Measurements from ENCODE around the gene PTPRU. TPM values are rescaled to one million over a fixed set of nuclear protein-coding genes. Genes with fewer than 3 reads are reported as not detected.

PTPRU gene
- total RNA-seq, 1 experiment from 2014 or later, result 31.4 TPM

DNA sequence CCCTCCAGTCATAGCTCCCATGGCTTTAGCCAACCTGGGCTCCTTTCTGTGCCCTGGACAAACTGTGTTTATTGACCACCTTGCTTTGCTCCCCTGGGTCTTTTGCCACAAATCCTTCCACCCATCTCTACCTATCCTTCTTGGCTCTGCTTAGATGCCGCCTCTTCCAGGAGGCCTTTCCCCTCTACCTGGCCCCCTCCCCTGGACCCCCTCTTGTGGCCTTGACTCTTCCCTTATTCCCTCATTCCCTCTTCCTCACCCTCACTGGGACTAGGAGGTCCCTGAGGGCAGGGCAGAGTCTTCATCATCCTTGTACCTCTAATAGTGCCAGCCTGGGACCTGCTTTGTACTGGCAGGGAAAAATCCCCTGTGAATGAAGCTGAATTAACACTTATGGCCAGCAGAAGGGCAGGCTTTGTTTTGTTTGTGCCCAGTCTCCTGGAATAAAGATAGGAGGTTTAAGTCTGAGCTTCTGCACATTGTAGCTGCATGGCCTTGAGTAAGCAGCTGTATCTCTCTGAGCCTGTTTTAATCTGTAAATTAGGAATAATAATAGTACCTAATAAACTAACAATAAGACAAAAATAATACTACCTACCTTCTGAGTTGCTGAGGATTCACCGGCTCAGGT is 13.7 kb downstream of the PTPRU start:
- H3K4me2 ChIP-seq, result peak overlapping the region; percentile 64
- no peaks in the 10 kb centered on the region for H3K36me3 ChIP-seq (ENCODE audit: low read depth)
- intact Hi-C loops (cut with micrococcal nuclease; ENCODE audit: unreplicated experiment), result loop anchor here (1.0 kb wide), 1 partner anchor 21 kb away; no protein-coding TSS in a partner anchor
- no TSS peak for BruUV-seq (replicated peaks)
- POLR2A ChIA-PET (ENCODE audit: unreplicated experiment), result interaction anchor here (0.6 kb wide), 1 partner anchor 68 kb away, joined by 7 read pairs; no protein-coding TSS in a partner anchor
- H3K9me3 ChIP-seq (ENCODE audit: insufficient read depth, low read depth), result no peaks in the 10 kb centered on the region
- no peaks in the 10 kb centered on the region for H3K9me2 ChIP-seq (ENCODE audit: insufficient read depth)
- CTCF ChIA-PET, result no interaction called here
- peak overlapping the region; percentile 46; the same call in 1 of the 2 replicates for H3K27ac ChIP-seq
- H3K27me3 ChIP-seq (ENCODE audit: insufficient read depth, low read depth), result no peaks in the 10 kb centered on the region
- no peaks in the 10 kb centered on the region for H4K20me1 ChIP-seq (ENCODE audit: insufficient read depth)
- H3F3A ChIP-seq (ENCODE audit: insufficient read depth, low read depth), result peaks cover 7% of the 10 kb centered on the region; the same call in 1 of the 2 replicates
- peaks cover 32% of the 10 kb centered on the region for H3K4me1 ChIP-seq (replicated peaks; ENCODE audit: insufficient read depth)
- no peak overlapping the region for H2AFZ ChIP-seq
- DNase-seq, result no peak
- H3K79me2 ChIP-seq (ENCODE audit: low read depth), result peaks cover 39% of the 10 kb centered on the region; the same call in 1 of the 2 replicates
- TF ChIP-seq, protein P1, sequence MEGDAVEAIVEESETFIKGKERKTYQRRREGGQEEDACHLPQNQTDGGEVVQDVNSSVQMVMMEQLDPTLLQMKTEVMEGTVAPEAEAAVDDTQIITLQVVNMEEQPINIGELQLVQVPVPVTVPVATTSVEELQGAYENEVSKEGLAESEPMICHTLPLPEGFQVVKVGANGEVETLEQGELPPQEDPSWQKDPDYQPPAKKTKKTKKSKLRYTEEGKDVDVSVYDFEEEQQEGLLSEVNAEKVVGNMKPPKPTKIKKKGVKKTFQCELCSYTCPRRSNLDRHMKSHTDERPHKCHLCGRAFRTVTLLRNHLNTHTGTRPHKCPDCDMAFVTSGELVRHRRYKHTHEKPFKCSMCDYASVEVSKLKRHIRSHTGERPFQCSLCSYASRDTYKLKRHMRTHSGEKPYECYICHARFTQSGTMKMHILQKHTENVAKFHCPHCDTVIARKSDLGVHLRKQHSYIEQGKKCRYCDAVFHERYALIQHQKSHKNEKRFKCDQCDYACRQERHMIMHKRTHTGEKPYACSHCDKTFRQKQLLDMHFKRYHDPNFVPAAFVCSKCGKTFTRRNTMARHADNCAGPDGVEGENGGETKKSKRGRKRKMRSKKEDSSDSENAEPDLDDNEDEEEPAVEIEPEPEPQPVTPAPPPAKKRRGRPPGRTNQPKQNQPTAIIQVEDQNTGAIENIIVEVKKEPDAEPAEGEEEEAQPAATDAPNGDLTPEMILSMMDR (conservative IDR thresholded peaks at IDR 0.05), result no peak
- TF ChIP-seq EZH2 (IDR thresholded peaks at IDR 0.05; ENCODE audit: low read depth), result no peak
- no peak overlapping the region for H3K4me3 ChIP-seq

DNA sequence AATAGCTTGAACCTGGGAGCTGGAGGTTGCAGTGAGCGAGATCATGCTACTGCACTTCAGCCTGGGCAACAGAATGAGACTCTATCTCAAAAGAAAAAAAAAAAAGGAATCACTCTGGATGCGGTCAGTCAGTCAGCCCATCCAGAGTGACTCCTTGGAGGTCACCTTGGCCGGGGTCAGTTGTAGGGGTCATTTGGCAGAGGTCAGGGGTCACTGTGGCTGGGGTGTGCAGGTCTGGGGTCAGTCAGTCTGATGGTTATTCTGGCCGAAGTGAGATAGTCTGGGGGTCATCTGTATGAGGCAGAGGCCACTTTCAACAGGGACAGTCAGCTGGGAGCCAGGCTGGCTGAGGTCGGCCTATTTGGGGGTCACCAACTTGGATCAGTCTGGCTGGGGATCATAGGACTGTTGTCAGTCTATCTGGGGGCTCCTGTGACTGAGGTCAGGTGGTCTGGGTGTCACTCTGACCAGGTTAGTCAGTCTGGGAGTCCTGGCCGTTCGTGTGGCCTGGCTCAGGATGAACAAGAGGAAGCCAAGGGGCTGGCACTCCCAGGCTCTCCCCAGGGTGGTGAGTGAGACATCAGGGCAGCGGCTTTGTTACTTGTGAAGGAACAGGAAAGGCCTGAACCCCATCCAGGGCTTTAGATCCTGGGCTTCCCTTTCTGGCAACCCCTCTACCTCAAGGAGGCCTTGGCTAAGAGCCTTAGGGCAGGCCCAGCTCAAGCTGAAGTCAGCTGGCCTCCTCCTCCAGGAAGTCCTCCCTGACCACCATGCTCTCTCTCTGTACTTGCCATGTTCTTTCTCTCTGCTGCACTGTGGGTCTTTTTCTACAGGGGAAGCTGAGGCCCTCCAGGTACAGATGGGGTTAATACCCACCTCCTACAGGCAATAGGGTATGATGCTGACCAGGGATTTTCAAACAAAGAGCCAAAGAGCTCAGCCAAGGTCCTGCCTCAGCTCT is 15.1 kb downstream of the PTPRU start:
- H3K79me2 ChIP-seq (ENCODE audit: low read depth), result peaks cover 34% of the 10 kb centered on the region; the same call in 1 of the 2 replicates
- no peaks in the 10 kb centered on the region for H3K36me3 ChIP-seq (ENCODE audit: low read depth)
- peaks cover 32% of the 10 kb centered on the region for H3K4me1 ChIP-seq (replicated peaks; ENCODE audit: insufficient read depth)
- no peak for DNase-seq
- H2AFZ ChIP-seq, result no peak overlapping the region
- POLR2A ChIA-PET (ENCODE audit: unreplicated experiment), result no interaction called here
- TF ChIP-seq EZH2 (IDR thresholded peaks at IDR 0.05; ENCODE audit: low read depth), result no peak
- TF ChIP-seq, protein P1 (conservative IDR thresholded peaks at IDR 0.05), result no peak
- H3K9me3 ChIP-seq (ENCODE audit: insufficient read depth, low read depth), result no peaks in the 10 kb centered on the region
- H3F3A ChIP-seq (ENCODE audit: insufficient read depth, low read depth), result peaks cover 7% of the 10 kb centered on the region; the same call in 1 of the 2 replicates
- CTCF ChIA-PET, result no interaction called here
- H4K20me1 ChIP-seq (ENCODE audit: insufficient read depth), result no peaks in the 10 kb centered on the region
- H3K27ac ChIP-seq, result no peak overlapping the region
- intact Hi-C loops (cut with micrococcal nuclease; ENCODE audit: unreplicated experiment), result no loop called here
- no peak overlapping the region for H3K4me2 ChIP-seq
- no peak overlapping the region for H3K4me3 ChIP-seq
- no peaks in the 10 kb centered on the region for H3K9me2 ChIP-seq (ENCODE audit: insufficient read depth)
- BruUV-seq (replicated peaks), result no TSS peak
- no peaks in the 10 kb centered on the region for H3K27me3 ChIP-seq (ENCODE audit: insufficient read depth, low read depth)

DNA sequence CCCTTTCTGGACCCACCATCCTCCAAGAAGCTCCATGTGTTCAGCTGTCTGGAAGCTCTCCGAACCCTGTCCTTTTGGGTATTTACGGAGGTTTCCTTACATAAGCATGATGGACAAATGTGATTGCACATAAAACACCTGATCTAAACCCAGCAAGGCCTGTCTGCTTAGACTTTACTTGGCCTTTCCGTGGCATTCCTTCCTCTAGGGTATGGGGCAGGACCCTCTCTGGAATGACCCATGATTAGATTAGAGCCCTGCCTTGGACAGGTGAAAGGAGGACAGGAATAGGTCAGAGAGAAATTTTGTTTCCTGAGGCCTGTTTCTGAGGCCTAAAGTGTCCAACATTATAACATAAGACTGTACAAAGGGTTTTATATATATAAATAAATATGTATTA is 16.9 kb downstream of the PTPRU start:
- Histone ChIP-seq H3K79me2 (ENCODE audit: low read depth) (0 out of 2 replicates have a peak, but pooled peaks cover 22% of the 10 kb centered on the region), H3K4me1 (replicated peaks; ENCODE audit: insufficient read depth) (peaks cover 34% of the 10 kb centered on the region), H3F3A (ENCODE audit: insufficient read depth, low read depth) (peaks cover 7% of the 10 kb centered on the region; the same call in 1 of the 2 replicates), H3K27me3 (ENCODE audit: insufficient read depth, low read depth) (no peaks in the 10 kb centered on the region), H3K4me2 (no peak overlapping the region), H3K9me2 (ENCODE audit: insufficient read depth) (no peaks in the 10 kb centered on the region), H4K20me1 (ENCODE audit: insufficient read depth) (no peaks in the 10 kb centered on the region), H3K27ac (no peak overlapping the region), H2AFZ (no peak overlapping the region), H3K9me3 (ENCODE audit: insufficient read depth, low read depth) (no peaks in the 10 kb centered on the region), H3K4me3 (no peak overlapping the region), H3K36me3 (ENCODE audit: low read depth) (no peaks in the 10 kb centered on the region)
- intact Hi-C loops (cut with micrococcal nuclease; ENCODE audit: unreplicated experiment), result no loop called here
- ChIA-PET CTCF (no interaction called here), POLR2A (ENCODE audit: unreplicated experiment) (no interaction called here)
- no TSS peak for BruUV-seq (replicated peaks)
- no peak for TF ChIP-seq EZH2 (IDR thresholded peaks at IDR 0.05; ENCODE audit: low read depth)
- TF ChIP-seq, protein P1 (conservative IDR thresholded peaks at IDR 0.05), result no peak
- no peak for DNase-seq

All from PC-9 (cell line).